WTC11 (cell line): Measurements from ENCODE around the gene SERGEF.

Experiments used
- CREB1 ChIP-seq: sonication (generic); formaldehyde crosslinking; IDR thresholded peaks from 2 replicates; pipeline ENCODE4 v1.8.0; 2023; ENCODE audit warnings: mild to moderate bottlenecking, missing genetic modification reagents
- CTCF ChIP-seq: fragments of 200-600 bp; IDR thresholded peaks from 2 replicates; pipeline ENCODE4 v1.8.0; 2022; ENCODE audit warnings: antibody characterized with exemption
- FOXK1 ChIP-seq: sonication (generic); formaldehyde crosslinking; IDR thresholded peaks from 2 replicates; pipeline ENCODE4 v1.8.0; 2022; ENCODE audit warnings: mild to moderate bottlenecking, moderate library complexity, missing genetic modification reagents
- TEAD1 ChIP-seq: sonication (generic); formaldehyde crosslinking; IDR thresholded peaks from 2 replicates; pipeline ENCODE4 v1.8.0; 2022; ENCODE audit warnings: mild to moderate bottlenecking, missing genetic modification reagents

- TF ChIP-seq CTCF (no peak), FOXK1 (CRISPR knock-in tag) (no peak), CREB1 (CRISPR knock-in tag) (no peak), TEAD1 (no peak)
Measured at GRCh38 chr11:17753153-17753552, 259.7 kb downstream of the SERGEF start.
